H1 (cell line): ENCODE data around the gene CEP44. TPM values are rescaled to one million over a fixed set of nuclear protein-coding genes. Genes with fewer than 3 reads are reported as not detected.

Source experiments
- CTCF ChIA-PET: fragments of 300-600 bp; sonication (Branson Sonifier 250); formaldehyde crosslinking; loops from one replicate; lab custom pipeline; 2021; ENCODE audit not compliant: partially characterized antibody; lab: Charles Lee
- POLR2A ChIA-PET: fragments of 300-600 bp; sonication (Branson Sonifier 250); formaldehyde crosslinking; loops from one replicate; lab custom pipeline; 2021; ENCODE audit warnings: inconsistent platforms; ENCODE audit not compliant: partially characterized antibody; lab: Charles Lee
- DNase-seq, 2 experiments: peaks; one replicate each; pipeline versions ENCODE4 v3.0.0 to v3.0.0-alpha.2; 2010 to 2022; ENCODE audit warnings: low spot score in 2 of 2, low read depth in 1 of 2, mixed read lengths in 1 of 2
- FAIRE-seq: peaks from 2 replicates; lab custom pipeline; 2011; peaks lifted over from hg19 to GRCh38; lab: Jason Lieb, UNC
- H2AFZ ChIP-seq: 2 replicates; pipeline ENCODE4 v1.8.1; 2012; ENCODE audit warnings: low read length, inconsistent platforms
- H2AK5ac ChIP-seq: 2 replicates; pipeline ENCODE4 v1.6.1; 2013; ENCODE audit warnings: low read depth, low read length
- H2BK120ac ChIP-seq: replicated peaks from 2 replicates; pipeline ENCODE3; 2013; ENCODE audit warnings: low read depth, low read length, inconsistent platforms
- H2BK12ac ChIP-seq: 2 replicates; pipeline ENCODE4 v1.6.1; 2013; ENCODE audit warnings: low read depth, low read length
- H2BK15ac ChIP-seq: 2 replicates; pipeline ENCODE4 v1.6.1; 2013; ENCODE audit warnings: low read length
- H2BK20ac ChIP-seq: 2 replicates; pipeline ENCODE4 v1.6.1; 2013; ENCODE audit warnings: low read length
- H2BK5ac ChIP-seq: 2 replicates; pipeline ENCODE4 v1.6.1; 2013; ENCODE audit warnings: low read depth, low read length
- H3K14ac ChIP-seq: 2 replicates; pipeline ENCODE4 v1.6.1; 2013; ENCODE audit warnings: inconsistent platforms; ENCODE audit not compliant: insufficient read length
- H3K18ac ChIP-seq: 2 replicates; pipeline ENCODE4 v1.6.1; 2013; ENCODE audit warnings: low read length; ENCODE audit errors: extremely low read depth
- H3K23ac ChIP-seq: 2 replicates; pipeline ENCODE4 v1.6.1; 2013; ENCODE audit warnings: inconsistent platforms; ENCODE audit not compliant: insufficient read length
- H3K23me2 ChIP-seq: 2 replicates; pipeline ENCODE4 v1.6.1; 2013; ENCODE audit warnings: low read depth, low read length
- H3K27ac ChIP-seq: 2 replicates; pipeline ENCODE4 v1.6.1; 2011; ENCODE audit warnings: low read depth, low read length, inconsistent platforms
- H3K27me3 ChIP-seq, 4 experiments: replicated peaks in 1 of 4; 1 replicate in 1 of 4; 2 replicates in 3 of 4; pipeline versions ENCODE4 v1.6.1 to v1.8.1; 2011 to 2013; ENCODE audit warnings: low read length in 3 of 4, mild to moderate bottlenecking in 3 of 4, inconsistent platforms in 2 of 4, mixed read lengths in 2 of 4, moderate library complexity in 1 of 4; ENCODE audit not compliant: control insufficient read depth in 3 of 4, insufficient read depth in 3 of 4; ENCODE audit errors: extremely low read depth in 1 of 4
- H3K36me3 ChIP-seq, 4 experiments: 2 replicates each; pipeline versions ENCODE4 v1.6.1 to v1.8.1; 2011 to 2013; ENCODE audit warnings: mild to moderate bottlenecking in 4 of 4, low read length in 3 of 4, moderate library complexity in 2 of 4, control low read depth in 1 of 4, inconsistent platforms in 1 of 4; ENCODE audit not compliant: insufficient read depth in 4 of 4, control insufficient read depth in 2 of 4
- H3K4ac ChIP-seq: replicated peaks from 2 replicates; pipeline ENCODE3; 2013; ENCODE audit warnings: low read length, low read depth, mixed read lengths, inconsistent platforms; ENCODE audit not compliant: insufficient read length
- H3K4me1 ChIP-seq, 4 experiments: replicated peaks in 1 of 4; 1 replicate in 1 of 4; 2 replicates in 3 of 4; pipeline versions ENCODE4 v1.6.1 to v1.8.1; 2011 to 2013; ENCODE audit warnings: low read length in 3 of 4, inconsistent platforms in 2 of 4, mixed read lengths in 1 of 4; ENCODE audit not compliant: insufficient read depth in 4 of 4, control insufficient read depth in 3 of 4
- H3K4me2 ChIP-seq, 2 experiments: 2 replicates each; pipeline versions ENCODE4 v1.6.1 to v1.8.1; 2011 to 2013; ENCODE audit warnings: low read depth in 2 of 2, low read length in 2 of 2, control low read depth in 1 of 2, inconsistent platforms in 1 of 2, mild to moderate bottlenecking in 1 of 2; ENCODE audit not compliant: insufficient read depth in 1 of 2
- H3K4me3 ChIP-seq, 4 experiments: fragments of 200-600, 300-600 bp in 1 of 4; sonication (generic), shearing (Covaris generic), sonication (Bioruptor Twin) in 1 of 4; 2 replicates each; pipeline versions ENCODE4 v1.5.1 to v1.8.1; 2011 to 2016; ENCODE audit warnings: low read length in 4 of 4, low read depth in 3 of 4, control low read depth in 2 of 4, inconsistent platforms in 2 of 4, mild to moderate bottlenecking in 2 of 4, mixed read lengths in 1 of 4, moderate library complexity in 1 of 4; ENCODE audit not compliant: insufficient read depth in 2 of 4; ENCODE audit errors: extremely low read depth in 1 of 4
- H3K56ac ChIP-seq: replicated peaks from 2 replicates; pipeline ENCODE3; 2013; ENCODE audit warnings: low read depth, mild to moderate bottlenecking, mixed read lengths, low read length, inconsistent platforms; ENCODE audit not compliant: insufficient read length
- H3K79me1 ChIP-seq: 2 replicates; pipeline ENCODE4 v1.6.1; 2013; ENCODE audit warnings: low read depth, low read length, control low read depth
- H3K79me2 ChIP-seq, 2 experiments: 2 replicates each; pipeline versions ENCODE4 v1.6.1 to v1.8.1; 2012 to 2013; ENCODE audit warnings: low read length in 2 of 2, mild to moderate bottlenecking in 2 of 2, inconsistent platforms in 1 of 2; ENCODE audit not compliant: insufficient read depth in 2 of 2, control insufficient read depth in 1 of 2
- H3K9ac ChIP-seq, 4 experiments: replicated peaks in 1 of 4; 1 replicate in 1 of 4; 2 replicates in 3 of 4; pipeline versions ENCODE4 v1.6.1 to v1.8.1; 2011 to 2013; ENCODE audit warnings: low read depth in 3 of 4, low read length in 3 of 4, control low read depth in 2 of 4, mild to moderate bottlenecking in 2 of 4, moderate library complexity in 2 of 4, inconsistent platforms in 1 of 4; ENCODE audit errors: extremely low read depth in 1 of 4
- H3K9me3 ChIP-seq, 2 experiments: 2 replicates each; pipeline versions ENCODE4 v1.6.1 to v1.8.1; 2012 to 2013; ENCODE audit warnings: mild to moderate bottlenecking in 2 of 2, moderate library complexity in 2 of 2, control low read depth in 1 of 2, inconsistent platforms in 1 of 2, low read depth in 1 of 2, low read length in 1 of 2, mixed read lengths in 1 of 2; ENCODE audit not compliant: insufficient read depth in 2 of 2
- H4K20me1 ChIP-seq, 2 experiments: replicated peaks in 1 of 2; 2 replicates each; pipeline versions ENCODE3 to v1.8.1; 2011 to 2013; ENCODE audit warnings: inconsistent platforms in 2 of 2, low read length in 2 of 2, mild to moderate bottlenecking in 1 of 2; ENCODE audit not compliant: insufficient read depth in 2 of 2, control insufficient read depth in 1 of 2
- H4K5ac ChIP-seq: 2 replicates; pipeline ENCODE4 v1.6.1; 2013; ENCODE audit warnings: low read length, low read depth, mixed read lengths, inconsistent platforms; ENCODE audit not compliant: insufficient read length
- H4K8ac ChIP-seq: 2 replicates; pipeline ENCODE4 v1.8.0; 2013; ENCODE audit warnings: mild to moderate bottlenecking, moderate library complexity, low read length, inconsistent platforms; ENCODE audit not compliant: insufficient read depth; ENCODE audit errors: extremely low read depth
- H4K91ac ChIP-seq: replicated peaks from 2 replicates; pipeline ENCODE3; 2013; ENCODE audit warnings: low read length, mixed read lengths, inconsistent platforms; ENCODE audit not compliant: insufficient read length
- ASH2L ChIP-seq: fragments of 200-600, 300-600 bp; sonication (generic); IDR thresholded peaks from one replicate; pipeline ENCODE4 v1.7.1; 2017; ENCODE audit warnings: low read length
- EP300 ChIP-seq, 2 experiments: IDR thresholded peaks; 1 replicate in 1 of 2; 2 replicates in 1 of 2; pipeline ENCODE4 v1.6.1; 2011 to 2012; ENCODE audit warnings: low read depth in 2 of 2, low read length in 2 of 2, mild to moderate bottlenecking in 2 of 2, borderline replicate concordance in 1 of 2, inconsistent platforms in 1 of 2, moderate library complexity in 1 of 2
- GABPA ChIP-seq: IDR thresholded peaks from 2 replicates; pipeline ENCODE4 v1.6.1; 2011; ENCODE audit warnings: mild to moderate bottlenecking, low read length, moderate library complexity, borderline replicate concordance; ENCODE audit not compliant: insufficient read depth
- JUN ChIP-seq: IDR thresholded peaks from 2 replicates; pipeline ENCODE4 v1.6.1; 2011; ENCODE audit warnings: low read depth, mild to moderate bottlenecking, improper control_type of control experiment, low read length
- SIN3A ChIP-seq, 2 experiments: IDR thresholded peaks in 1 of 2; conservative IDR thresholded peaks in 1 of 2; 2 replicates each; pipeline ENCODE4 v1.6.1; 2011 to 2012; ENCODE audit warnings: low read length in 2 of 2, improper control_type of control experiment in 1 of 2, low read depth in 1 of 2, mild to moderate bottlenecking in 1 of 2
- SP1 ChIP-seq: IDR thresholded peaks from 2 replicates; pipeline ENCODE4 v1.6.1; 2011; ENCODE audit warnings: low read depth, low read length
- TAF7 ChIP-seq: optimal IDR thresholded peaks from 2 replicates; pipeline ENCODE3; 2011; ENCODE audit warnings: low read depth, mild to moderate bottlenecking, inconsistent platforms, low read length, moderate library complexity, borderline replicate concordance
- WGBS, 2 experiments: shearing (Covaris generic) in 1 of 2; methylation state at CpG; one replicate each; pipeline versions ENCODE4 v1.1.6 to v1.1.7; 2013 to 2015; ENCODE audit warnings: low lambda C conversion rate in 2 of 2, mixed read lengths in 2 of 2, inconsistent platforms in 1 of 2, low coverage in 1 of 2, missing lambda C conversion rate in 1 of 2; ENCODE audit not compliant: insufficient replicate concordance in 2 of 2, insufficient coverage in 1 of 2, insufficient read length in 1 of 2; ENCODE audit errors: extremely low coverage in 1 of 2, missing lambda C conversion rate in 1 of 2; 5-methylcytosine and 5-hydroxymethylcytosine counted together
- polyA plus RNA-seq, 7 experiments: library from polyadenylated mRNA; depleted of rRNA in 3 of 7; stranded (reverse) in 5 of 7; unstranded in 2 of 7; fragments of >200 nt in 5 of 7; fragments of 200-250 nt in 2 of 7; gene quantifications; 1 replicate in 5 of 7; 2 replicates in 1 of 7; 4 replicates in 1 of 7; pipeline versions ENCODE4 v1.2.1 to v1.2.3, GENCODE V29; 2011 to 2013; ENCODE audit warnings: missing spikeins in 2 of 7, mixed read lengths in 2 of 7
- total RNA-seq: library from RNA; stranded (reverse); fragmentation: NEBNext Ultra II Directional; extraction: Animal tissue kit (Norgen Biotek cat#: 25700); gene quantifications from 2 replicates; pipeline ENCODE4 v1.2.1, GENCODE V29; 2021
- TF ChIP-seq, protein P1 (sequence below): IDR thresholded peaks from 2 replicates; pipeline ENCODE4 v1.6.1; 2012; ENCODE audit warnings: inconsistent platforms

CEP44 gene
- total and polyA plus RNA-seq, 2 of the 8 experiments (the other 6 are each of a cell fraction or from before 2014, with no cell fraction given) = 3.4 to 17.1 TPM

DNA sequence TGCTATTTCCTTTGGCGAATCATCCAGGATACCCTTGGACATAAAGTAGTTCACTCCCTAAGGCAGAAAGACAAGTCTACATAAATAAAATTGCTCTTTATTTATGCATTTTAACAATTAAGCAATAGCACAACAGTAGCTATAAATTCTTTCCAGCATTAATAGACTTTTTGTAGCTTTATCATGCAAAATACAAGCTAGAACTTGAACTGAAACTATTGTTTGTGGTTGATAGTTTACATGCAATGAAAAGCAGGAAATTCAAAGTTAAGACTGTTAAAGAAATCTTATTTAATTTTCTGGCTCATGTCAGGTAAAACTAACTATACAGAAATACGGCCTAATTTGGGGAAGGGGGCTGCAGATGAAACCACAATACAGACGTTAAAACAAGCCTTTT, 42.5 kb upstream of the CEP44 start:
- Histone ChIP-seq H3K79me1 (no peaks in the 10 kb centered on the region), H4K5ac (no peak overlapping the region), H3K4me1 (no peaks in the 10 kb centered on the region), H3K56ac (no peak overlapping the region), H3K18ac (no peak overlapping the region), H2AFZ (no peak overlapping the region), H3K9me3 (no peaks in the 10 kb centered on the region), H2BK20ac (no peak overlapping the region), H3K14ac (no peak overlapping the region), H3K23me2 (no peaks in the 10 kb centered on the region), H3K23ac (no peak overlapping the region), H2BK15ac (no peak overlapping the region), H3K4me3 (no peak overlapping the region), H4K20me1 (no peaks in the 10 kb centered on the region), H3K79me2 (no peaks in the 10 kb centered on the region), H2AK5ac (no peak overlapping the region), H3K27ac (no peak overlapping the region), H4K91ac (no peak overlapping the region), H2BK5ac (no peak overlapping the region), H4K8ac (no peak overlapping the region), H3K36me3 (no peaks in the 10 kb centered on the region), H3K27me3 (no peaks in the 10 kb centered on the region), H3K4me2 (no peak overlapping the region), H3K9ac (no peak overlapping the region), H2BK12ac (no peak overlapping the region), H2BK120ac (no peak overlapping the region), H3K4ac (no peak overlapping the region)
- ChIA-PET CTCF (no interaction called here), POLR2A (no interaction called here)
- FAIRE-seq (no peak), DNase-seq (no peak)
- TF ChIP-seq, protein P1, sequence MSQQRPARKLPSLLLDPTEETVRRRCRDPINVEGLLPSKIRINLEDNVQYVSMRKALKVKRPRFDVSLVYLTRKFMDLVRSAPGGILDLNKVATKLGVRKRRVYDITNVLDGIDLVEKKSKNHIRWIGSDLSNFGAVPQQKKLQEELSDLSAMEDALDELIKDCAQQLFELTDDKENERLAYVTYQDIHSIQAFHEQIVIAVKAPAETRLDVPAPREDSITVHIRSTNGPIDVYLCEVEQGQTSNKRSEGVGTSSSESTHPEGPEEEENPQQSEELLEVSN = no peak
- TF ChIP-seq SP1 (no peak), SIN3A (conservative IDR thresholded peaks at IDR 0.05 in 1 of 2, IDR thresholded peaks at IDR 0.05 in 1 of 2; ENCODE audit: low read depth in 1 of 2, low read length in 2 of 2) (no peak), ASH2L (no peak), EP300 (IDR thresholded peaks at IDR 0.05; ENCODE audit: borderline replicate concordance in 1 of 2, low read depth in 2 of 2, low read length in 2 of 2) (no peak), TAF7 (no peak), JUN (no peak), GABPA (no peak)
- 71% methylated on average over 3 of the region's 3 CpGs; no CpG with 5 or more reads in 1 of the 2 experiments for WGBS, 2 experiments
